Measurements from ENCODE around the gene FAM13A. TPM values are rescaled to one million over a fixed set of nuclear protein-coding genes. Genes with fewer than 3 reads are reported as not detected.
"Not testable (repeated sequence)": the region's sequence is repeated elsewhere in the genome, so short reads cannot be mapped to it uniquely, and the experiment has no call there.

FAM13A gene
- total RNA-seq, 1 donor from 2014 or later: 33.4 TPM

DNA sequence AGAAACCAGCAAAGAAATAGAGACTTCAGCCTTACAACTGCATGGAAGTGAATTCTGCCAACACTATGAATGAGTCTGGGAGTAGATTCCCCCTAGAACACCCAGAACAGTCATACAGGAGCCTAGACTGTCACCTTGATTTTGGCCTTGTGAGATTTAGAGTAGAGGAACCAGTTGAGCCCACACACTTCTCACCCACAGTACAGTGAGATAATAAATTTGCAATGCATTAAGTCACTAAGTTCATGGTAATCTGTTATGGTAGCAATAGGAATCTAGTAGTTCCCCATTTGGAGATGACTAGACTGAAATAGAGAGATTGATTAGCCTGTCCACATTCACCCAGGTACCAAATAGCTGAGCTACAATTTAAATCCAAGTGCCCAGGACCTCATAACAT is 59.0 kb downstream of the FAM13A start:
- no peak overlapping the region for H3K4me3 ChIP-seq
- intact Hi-C loops (cut with DNase I): no loop called here
- no peak for ATAC-seq

DNA sequence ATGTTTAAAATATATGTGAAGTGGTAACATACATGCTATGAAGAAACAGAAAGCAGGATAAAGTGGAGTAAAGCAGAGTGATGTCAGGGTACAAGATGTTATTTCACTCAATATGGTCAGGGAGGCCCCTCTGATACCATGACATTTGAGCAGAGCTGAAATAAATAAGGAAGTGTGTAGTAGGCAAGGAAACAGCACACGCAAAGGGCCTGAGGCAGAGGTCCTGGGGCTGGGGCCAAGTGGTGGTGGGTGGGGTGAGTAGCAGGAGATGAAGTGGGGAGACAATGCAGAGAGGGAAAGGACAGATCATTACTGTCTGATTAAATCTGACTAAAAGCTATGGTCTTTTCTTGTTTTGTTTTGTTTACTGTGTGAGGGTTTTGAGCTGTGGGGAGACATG is 61.1 kb downstream of the FAM13A start:
- DNase-seq (no peak), ATAC-seq (peak; percentile 33)
- intact Hi-C loops (cut with DNase I): no loop called here
- Histone ChIP-seq H3K9me3 (no peaks in the 10 kb centered on the region), H3K27ac (no peak overlapping the region), H3K36me3 (no peaks in the 10 kb centered on the region), H3K27me3 (no peaks in the 10 kb centered on the region), H3K4me1 (no peaks in the 10 kb centered on the region), H3K4me3 (no peak overlapping the region)
- TF ChIP-seq, protein P1, sequence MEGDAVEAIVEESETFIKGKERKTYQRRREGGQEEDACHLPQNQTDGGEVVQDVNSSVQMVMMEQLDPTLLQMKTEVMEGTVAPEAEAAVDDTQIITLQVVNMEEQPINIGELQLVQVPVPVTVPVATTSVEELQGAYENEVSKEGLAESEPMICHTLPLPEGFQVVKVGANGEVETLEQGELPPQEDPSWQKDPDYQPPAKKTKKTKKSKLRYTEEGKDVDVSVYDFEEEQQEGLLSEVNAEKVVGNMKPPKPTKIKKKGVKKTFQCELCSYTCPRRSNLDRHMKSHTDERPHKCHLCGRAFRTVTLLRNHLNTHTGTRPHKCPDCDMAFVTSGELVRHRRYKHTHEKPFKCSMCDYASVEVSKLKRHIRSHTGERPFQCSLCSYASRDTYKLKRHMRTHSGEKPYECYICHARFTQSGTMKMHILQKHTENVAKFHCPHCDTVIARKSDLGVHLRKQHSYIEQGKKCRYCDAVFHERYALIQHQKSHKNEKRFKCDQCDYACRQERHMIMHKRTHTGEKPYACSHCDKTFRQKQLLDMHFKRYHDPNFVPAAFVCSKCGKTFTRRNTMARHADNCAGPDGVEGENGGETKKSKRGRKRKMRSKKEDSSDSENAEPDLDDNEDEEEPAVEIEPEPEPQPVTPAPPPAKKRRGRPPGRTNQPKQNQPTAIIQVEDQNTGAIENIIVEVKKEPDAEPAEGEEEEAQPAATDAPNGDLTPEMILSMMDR (IDR thresholded peaks at IDR 0.05): no peak

More for the DNA sequence above, 59.0 kb downstream of the FAM13A start:
- TF ChIP-seq, protein P1 (IDR thresholded peaks at IDR 0.05): no peak
- Histone ChIP-seq H3K27me3 (no peaks in the 10 kb centered on the region), H3K27ac (no peak overlapping the region), H3K36me3 (no peaks in the 10 kb centered on the region), H3K4me1 (no peaks in the 10 kb centered on the region), H3K9me3 (no peaks in the 10 kb centered on the region)
- no peak for DNase-seq

DNA sequence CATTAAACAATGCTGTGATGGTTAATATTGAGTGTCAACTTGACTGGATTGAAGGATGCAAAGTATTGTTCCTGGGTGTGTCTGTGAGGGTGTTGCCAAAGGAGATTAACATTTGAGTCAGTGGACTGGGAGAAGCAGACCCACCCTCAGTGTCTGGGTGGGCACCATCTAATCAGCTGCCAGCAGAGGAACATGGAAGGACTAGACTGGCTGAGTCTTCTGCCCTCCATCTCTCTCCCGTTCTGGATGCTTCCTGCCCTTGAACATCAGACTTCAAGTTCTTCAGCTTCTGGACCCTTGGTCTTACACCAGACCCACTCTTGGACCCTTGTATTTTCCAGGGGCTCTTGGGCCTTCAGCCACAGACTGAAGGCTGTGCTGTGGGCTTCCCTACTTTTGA is 61.7 kb downstream of the FAM13A start:
- H3K36me3 ChIP-seq; intact Hi-C loops (cut with DNase I); H3K4me1 ChIP-seq; H3K4me3 ChIP-seq; ATAC-seq; H3K27me3 ChIP-seq; H3K9me3 ChIP-seq; DNase-seq; H3K27ac ChIP-seq: not testable (repeated sequence)

DNA sequence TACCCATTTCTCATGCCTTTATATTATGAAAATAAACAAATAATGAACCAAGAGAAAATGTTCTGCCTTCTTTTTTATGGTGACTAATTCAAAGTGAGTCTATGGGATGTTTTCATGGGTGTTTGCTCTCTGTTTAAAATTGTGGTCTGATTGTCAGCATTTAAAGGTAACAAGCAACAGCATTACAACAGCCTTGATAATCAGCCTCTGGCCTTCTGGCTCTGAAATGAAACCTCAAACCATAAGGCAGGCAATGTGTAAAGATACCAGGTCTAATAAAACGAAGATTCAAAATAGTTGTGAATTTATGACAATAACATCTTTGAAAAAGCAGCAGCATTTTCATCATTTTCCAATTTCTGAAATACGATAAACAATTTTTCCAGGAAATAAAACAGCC is 63.7 kb downstream of the FAM13A start:
- Histone ChIP-seq H3K36me3 (no peaks in the 10 kb centered on the region), H3K27me3 (no peaks in the 10 kb centered on the region), H3K9me3 (no peaks in the 10 kb centered on the region), H3K4me3 (no peak overlapping the region), H3K27ac (no peak overlapping the region), H3K4me1 (peaks cover 9% of the 10 kb centered on the region)
- DNase-seq: no peak
- intact Hi-C loops (cut with DNase I): no loop called here
- no peak for ATAC-seq
- TF ChIP-seq, protein P1 (IDR thresholded peaks at IDR 0.05): no peak

DNA sequence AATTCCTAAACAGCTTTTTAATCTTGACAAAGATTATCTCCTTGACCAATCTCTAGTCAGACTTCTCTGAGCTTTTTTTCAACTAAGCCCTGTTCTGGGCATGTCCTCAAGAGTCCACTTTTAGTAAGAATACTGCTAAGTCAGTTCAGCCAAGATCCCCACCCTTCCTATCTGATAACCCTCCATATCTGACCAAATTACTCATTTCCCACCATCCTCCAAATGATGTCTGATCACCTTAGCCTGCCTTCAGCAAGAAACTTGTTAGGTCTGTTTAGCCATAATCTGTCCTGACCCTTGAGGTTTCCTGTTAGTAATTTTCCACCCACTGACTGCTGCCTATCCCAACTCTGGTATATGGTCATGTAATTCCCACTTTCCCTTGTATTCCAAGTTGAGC is 65.2 kb downstream of the FAM13A start:
- no peak overlapping the region for H3K27ac ChIP-seq
- no peak for ATAC-seq
- peaks cover 9% of the 10 kb centered on the region for H3K4me1 ChIP-seq
- no peaks in the 10 kb centered on the region for H3K27me3 ChIP-seq
- intact Hi-C loops (cut with DNase I): no loop called here
- no peak for DNase-seq
- no peak overlapping the region for H3K4me3 ChIP-seq
- TF ChIP-seq, protein P1 (IDR thresholded peaks at IDR 0.05): no peak
- H3K36me3 ChIP-seq: no peaks in the 10 kb centered on the region
- H3K9me3 ChIP-seq: no peaks in the 10 kb centered on the region

DNA sequence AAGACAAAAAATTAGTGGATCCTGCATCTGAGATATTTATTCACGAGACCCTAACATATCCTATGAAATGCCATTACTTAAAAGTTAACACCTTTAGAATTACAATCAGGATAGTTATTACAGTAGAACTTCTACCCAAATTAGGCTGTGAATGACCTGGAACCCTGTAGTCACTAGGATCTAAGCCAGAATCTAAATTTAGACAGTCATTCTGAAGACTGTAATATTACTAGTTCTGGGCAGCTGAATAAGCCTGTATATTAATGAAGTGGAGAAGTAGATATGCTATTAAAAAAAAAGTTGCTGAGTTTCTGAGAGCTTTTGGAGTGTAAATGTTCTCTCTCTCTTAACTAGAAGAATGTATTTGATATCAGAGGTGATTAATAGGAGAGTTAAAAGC is 67.0 kb downstream of the FAM13A start:
- no peak for DNase-seq
- Histone ChIP-seq H3K4me1 (peaks cover 9% of the 10 kb centered on the region), H3K9me3 (no peaks in the 10 kb centered on the region), H3K27ac (no peak overlapping the region), H3K36me3 (no peaks in the 10 kb centered on the region), H3K4me3 (no peak overlapping the region), H3K27me3 (no peaks in the 10 kb centered on the region)
- TF ChIP-seq, protein P1 (IDR thresholded peaks at IDR 0.05): no peak
- no peak for ATAC-seq
- intact Hi-C loops (cut with DNase I): no loop called here

Measured in upper lobe of right lung (tissue), 1 donor.